Loucy (cell line): ENCODE measurements around the gene PCDHGA11.

Source experiments
- EZH2phosphoT487 ChIP-seq: fragments of 200-600 bp; IDR thresholded peaks from 2 replicates; pipeline ENCODE4 v1.6.1; 2018; ENCODE audit warnings: antibody characterized with exemption, mild to moderate bottlenecking, moderate library complexity, borderline replicate concordance
- TF ChIP-seq, protein P1 (sequence below): fragments of 200-600 bp; sonication (generic); conservative IDR thresholded peaks from 2 replicates; pipeline ENCODE4 v1.5.1; 2014; ENCODE audit warnings: mild to moderate bottlenecking, antibody characterized with exemption, low read length

DNA sequence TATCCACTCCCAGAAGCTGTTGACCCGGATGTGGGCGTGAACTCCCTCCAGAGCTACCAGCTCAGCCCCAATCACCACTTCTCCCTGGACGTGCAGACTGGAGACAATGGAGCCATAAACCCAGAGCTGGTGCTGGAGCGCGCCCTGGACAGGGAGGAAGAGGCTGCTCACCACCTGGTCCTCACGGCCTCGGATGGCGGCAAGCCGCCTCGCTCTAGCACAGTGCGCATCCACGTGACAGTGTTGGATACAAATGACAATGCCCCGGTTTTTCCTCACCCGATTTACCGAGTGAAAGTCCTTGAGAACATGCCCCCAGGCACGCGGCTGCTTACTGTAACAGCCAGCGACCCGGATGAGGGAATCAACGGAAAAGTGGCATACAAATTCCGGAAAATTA is 27.6 kb upstream of the PCDHGA11 start:
- TF ChIP-seq, protein P1, sequence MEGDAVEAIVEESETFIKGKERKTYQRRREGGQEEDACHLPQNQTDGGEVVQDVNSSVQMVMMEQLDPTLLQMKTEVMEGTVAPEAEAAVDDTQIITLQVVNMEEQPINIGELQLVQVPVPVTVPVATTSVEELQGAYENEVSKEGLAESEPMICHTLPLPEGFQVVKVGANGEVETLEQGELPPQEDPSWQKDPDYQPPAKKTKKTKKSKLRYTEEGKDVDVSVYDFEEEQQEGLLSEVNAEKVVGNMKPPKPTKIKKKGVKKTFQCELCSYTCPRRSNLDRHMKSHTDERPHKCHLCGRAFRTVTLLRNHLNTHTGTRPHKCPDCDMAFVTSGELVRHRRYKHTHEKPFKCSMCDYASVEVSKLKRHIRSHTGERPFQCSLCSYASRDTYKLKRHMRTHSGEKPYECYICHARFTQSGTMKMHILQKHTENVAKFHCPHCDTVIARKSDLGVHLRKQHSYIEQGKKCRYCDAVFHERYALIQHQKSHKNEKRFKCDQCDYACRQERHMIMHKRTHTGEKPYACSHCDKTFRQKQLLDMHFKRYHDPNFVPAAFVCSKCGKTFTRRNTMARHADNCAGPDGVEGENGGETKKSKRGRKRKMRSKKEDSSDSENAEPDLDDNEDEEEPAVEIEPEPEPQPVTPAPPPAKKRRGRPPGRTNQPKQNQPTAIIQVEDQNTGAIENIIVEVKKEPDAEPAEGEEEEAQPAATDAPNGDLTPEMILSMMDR: no peak
- no peak for TF ChIP-seq EZH2phosphoT487
